Glutamatergic neuron (in vitro differentiated cells): ENCODE data around the gene KASH5. TPM values are rescaled to one million over a fixed set of nuclear protein-coding genes. Genes with fewer than 3 reads are reported as not detected.

ENCODE experiments used
- DNase-seq: peaks from one replicate; pipeline ENCODE4 v3.0.0; 2022
- H3K27ac Mint-ChIP-seq: one replicate; pipeline ENCODE4 v1.8.0; 2020; ENCODE audit warnings: mild to moderate bottlenecking, mixed read lengths, inconsistent platforms; ENCODE audit not compliant: unreplicated experiment
- H3K27me3 Mint-ChIP-seq: one replicate; pipeline ENCODE4 v1.8.0; 2020; ENCODE audit warnings: mild to moderate bottlenecking, moderate library complexity, mixed read lengths, inconsistent platforms; ENCODE audit not compliant: unreplicated experiment
- H3K36me3 Mint-ChIP-seq: one replicate; pipeline ENCODE4 v1.8.0; 2020; ENCODE audit warnings: mild to moderate bottlenecking, mixed read lengths, inconsistent platforms; ENCODE audit not compliant: unreplicated experiment
- H3K4me1 Mint-ChIP-seq: one replicate; pipeline ENCODE4 v1.8.0; 2020; ENCODE audit warnings: mild to moderate bottlenecking, low read depth, mixed read lengths, inconsistent platforms; ENCODE audit not compliant: unreplicated experiment
- H3K4me3 Mint-ChIP-seq: one replicate; pipeline ENCODE4 v1.8.0; 2020; ENCODE audit warnings: mild to moderate bottlenecking, mixed read lengths, inconsistent platforms; ENCODE audit not compliant: unreplicated experiment
- H3K9me3 Mint-ChIP-seq: one replicate; pipeline ENCODE4 v1.8.0; 2020; ENCODE audit warnings: mild to moderate bottlenecking, moderate library complexity, mixed read lengths, inconsistent platforms; ENCODE audit not compliant: unreplicated experiment
- CTCF ChIP-seq: fragments of 200-600 bp; sonication (generic); IDR thresholded peaks from one replicate; pipeline ENCODE4 v1.5.0; 2021; ENCODE audit not compliant: partially characterized antibody, unreplicated experiment
- total RNA-seq: library from RNA; stranded (reverse); fragmentation: NEBNext Ultra II Directional; extraction: Animal tissue kit (Norgen Biotek cat#: 25700); gene quantifications from one replicate; pipeline ENCODE4 v1.2.1, GENCODE V29; 2021; ENCODE audit not compliant: unreplicated experiment

KASH5 gene
- total RNA-seq, 1 donor from 2014 or later = 0.49 TPM

- H3K27me3 Mint-ChIP-seq = peaks cover 34% of the 10 kb centered on the region
- peak overlapping the region; percentile 83 for H3K4me3 Mint-ChIP-seq
- H3K27ac Mint-ChIP-seq = no peak overlapping the region
- H3K4me1 Mint-ChIP-seq = peaks cover 30% of the 10 kb centered on the region
- no peak for DNase-seq
- no peak for TF ChIP-seq CTCF
- H3K9me3 Mint-ChIP-seq = peaks cover 20% of the 10 kb centered on the region
- peaks cover 12% of the 10 kb centered on the region for H3K36me3 Mint-ChIP-seq
Observed at GRCh38 chr19:49428547-49429451, 40.8 kb downstream of the KASH5 start.

GRCh38 chr19:49430172-49430677, 42.2 kb downstream of the KASH5 start:
- peak overlapping the region; percentile 36 for H3K4me3 Mint-ChIP-seq

GRCh38 chr19:49430678-49431329, 42.8 kb downstream of the KASH5 start:
- peaks cover 19% of the 10 kb centered on the region for H3K9me3 Mint-ChIP-seq
- H3K4me3 Mint-ChIP-seq = peak overlapping the region; percentile 30
- peaks cover 20% of the 10 kb centered on the region for H3K36me3 Mint-ChIP-seq
- no peak for TF ChIP-seq CTCF
- peaks cover 32% of the 10 kb centered on the region for H3K4me1 Mint-ChIP-seq
- peaks cover 28% of the 10 kb centered on the region for H3K27me3 Mint-ChIP-seq
- no peak for DNase-seq
- no peak overlapping the region for H3K27ac Mint-ChIP-seq

More at GRCh38 chr19:49430172-49430677, 42.2 kb downstream of the KASH5 start:
- Mint-ChIP-seq H3K36me3 (peaks cover 15% of the 10 kb centered on the region), H3K4me1 (peaks cover 32% of the 10 kb centered on the region), H3K27me3 (peaks cover 32% of the 10 kb centered on the region), H3K9me3 (peaks cover 19% of the 10 kb centered on the region), H3K27ac (no peak overlapping the region)
- DNase-seq = no peak
- TF ChIP-seq CTCF = no peak

- H3K36me3 Mint-ChIP-seq = peaks cover 20% of the 10 kb centered on the region
- no peak for DNase-seq
- H3K4me3 Mint-ChIP-seq = no peak overlapping the region
- peaks cover 29% of the 10 kb centered on the region for H3K4me1 Mint-ChIP-seq
- peaks cover 33% of the 10 kb centered on the region for H3K27me3 Mint-ChIP-seq
- no peak overlapping the region for H3K27ac Mint-ChIP-seq
- H3K9me3 Mint-ChIP-seq = peaks cover 21% of the 10 kb centered on the region
- TF ChIP-seq CTCF = no peak
Observed at GRCh38 chr19:49431330-49431749, 43.3 kb downstream of the KASH5 start.
